GM18861 (cell line): ENCODE data around the gene MYH13.
"Not testable (repeated sequence)": the region's sequence is repeated elsewhere in the genome, so short reads cannot be mapped to it uniquely, and the experiment has no call there.

Source experiments
- ATAC-seq: cut with Tn5 transposase; IDR thresholded peaks from one replicate; pipeline ENCODE4 v1.9.1; 2021; ENCODE audit not compliant: unreplicated experiment

Gene MYH13

DNA sequence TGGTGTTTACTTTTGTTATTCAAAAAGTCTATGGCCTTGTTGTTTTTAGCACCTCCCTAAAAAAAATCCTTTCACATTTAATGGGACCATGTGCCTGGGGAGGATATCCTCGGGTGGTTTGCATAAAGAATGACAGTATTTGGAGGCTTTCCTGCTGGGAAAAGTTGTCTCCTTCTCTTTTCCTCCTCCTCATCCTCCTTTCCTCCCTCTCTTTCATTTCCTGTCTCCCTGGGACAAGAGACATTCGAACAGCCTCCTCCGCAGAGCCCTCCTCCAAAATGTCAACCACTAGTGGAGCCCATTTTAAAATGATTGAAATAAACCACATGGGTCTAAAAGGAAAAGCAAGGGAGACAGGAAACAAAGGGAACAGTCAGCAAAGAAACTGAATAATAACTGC, 67.4 kb downstream of the MYH13 start:
- ATAC-seq: no peak

DNA sequence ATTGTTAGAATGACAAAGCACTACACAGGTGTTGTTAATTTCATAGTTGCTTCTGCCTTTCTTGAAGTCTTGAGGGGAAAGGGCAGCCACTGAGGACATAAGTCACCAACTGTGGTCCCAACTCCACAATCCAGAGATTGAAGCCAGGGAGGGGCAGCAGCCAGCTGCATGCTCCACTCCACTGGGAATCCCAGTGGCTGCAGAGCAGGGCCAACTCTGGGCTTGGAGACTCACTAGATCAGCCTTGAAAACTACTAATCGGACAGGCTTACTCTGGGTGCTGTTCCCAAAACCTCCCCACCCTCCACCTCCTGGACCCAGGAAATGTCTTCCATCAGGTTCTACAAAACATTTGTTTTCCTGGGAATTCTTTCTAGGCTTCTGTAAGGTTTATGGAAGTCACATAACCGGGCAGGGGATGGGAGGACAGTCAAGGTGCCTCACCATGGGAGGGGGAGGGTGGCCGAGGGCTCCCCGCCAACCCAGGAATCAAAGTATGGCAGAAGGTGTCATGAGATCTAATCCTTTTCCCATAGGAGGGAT, 68.0 kb downstream of the MYH13 start:
- no peak for ATAC-seq

DNA sequence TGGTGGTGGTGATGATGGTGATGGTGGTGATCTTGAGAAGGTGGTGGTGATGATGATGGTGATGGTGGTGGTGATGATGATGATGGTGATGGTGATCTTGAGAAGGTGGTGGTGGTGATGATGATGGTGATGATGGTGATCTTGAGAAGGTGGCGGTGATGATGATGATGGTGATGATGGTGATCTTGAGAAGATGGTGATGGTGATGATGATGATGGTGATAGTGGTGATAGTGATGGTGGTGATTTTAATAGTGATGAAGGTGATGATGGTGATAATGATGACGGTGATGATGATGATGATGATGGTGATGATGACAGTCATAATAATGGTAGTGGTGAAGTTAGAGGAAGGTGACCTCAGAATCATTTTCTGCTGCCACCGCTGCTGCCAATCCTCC, 75.1 kb downstream of the MYH13 start:
- no peak for ATAC-seq

- ATAC-seq: no peak
These were observed 77.0 kb downstream of the MYH13 start for GRCh38 chr17:10295728-10296343.

DNA sequence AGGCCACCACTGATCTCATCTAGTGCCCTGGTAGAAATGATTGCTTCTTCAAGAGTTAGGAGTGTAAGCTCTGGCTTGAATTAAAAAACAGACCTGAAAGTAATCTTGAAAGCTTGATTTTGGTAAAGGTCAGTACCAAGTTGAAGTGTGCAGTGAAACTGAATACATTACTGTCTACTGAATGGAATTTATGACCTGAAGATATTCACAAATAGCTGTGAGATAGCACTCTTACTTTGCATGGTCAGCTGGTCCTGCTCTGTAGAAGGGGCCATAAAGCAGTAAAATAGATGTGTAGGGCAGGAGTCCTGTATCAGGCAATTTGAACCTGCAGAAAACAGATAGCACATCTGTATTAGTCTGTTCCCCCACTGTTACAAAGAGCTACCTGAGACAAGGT, 78.6 kb downstream of the MYH13 start:
- ATAC-seq: peak; percentile 49

DNA sequence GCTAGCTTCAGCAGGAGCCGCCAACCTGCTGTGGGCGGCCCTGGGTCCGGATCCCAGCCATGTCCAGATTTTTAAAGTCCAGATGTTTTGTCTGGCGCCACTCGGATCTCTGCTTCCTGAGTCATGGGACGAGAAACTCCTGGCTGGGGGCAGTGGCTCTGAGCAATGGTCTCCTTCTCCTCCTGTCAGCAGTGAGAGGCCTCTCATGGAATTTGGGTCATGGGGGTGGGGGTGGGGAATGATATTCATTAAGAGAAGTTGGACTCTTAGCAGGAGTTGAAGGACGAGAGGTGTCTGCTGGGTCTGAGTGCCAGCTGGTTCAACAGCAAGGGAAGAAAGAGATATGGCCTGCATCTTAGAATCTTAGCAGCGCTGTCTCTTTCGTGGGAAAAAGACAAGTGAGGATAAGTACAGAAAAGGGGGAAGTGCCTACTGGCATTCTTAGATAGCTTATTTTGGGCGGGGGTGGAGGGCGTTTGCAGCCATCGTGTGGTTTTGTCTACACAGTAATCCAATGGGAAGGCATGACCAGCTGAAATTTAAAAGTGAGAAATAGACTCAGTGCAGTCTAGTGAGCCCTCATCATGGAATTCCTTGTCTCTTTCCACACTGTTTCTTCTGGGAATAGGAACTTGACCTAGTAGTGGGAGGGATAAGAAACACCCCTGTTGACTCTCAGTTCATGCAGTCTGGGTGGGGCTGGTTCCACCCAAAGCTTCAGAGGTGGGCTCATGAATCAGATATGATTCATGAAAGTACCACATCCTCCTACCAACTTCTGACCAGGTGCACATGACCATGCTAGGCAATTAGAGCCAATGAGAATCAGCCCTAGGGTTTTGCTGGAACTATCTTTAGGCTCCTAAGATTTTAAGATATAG, 80.5 kb downstream of the MYH13 start:
- ATAC-seq: no peak

DNA sequence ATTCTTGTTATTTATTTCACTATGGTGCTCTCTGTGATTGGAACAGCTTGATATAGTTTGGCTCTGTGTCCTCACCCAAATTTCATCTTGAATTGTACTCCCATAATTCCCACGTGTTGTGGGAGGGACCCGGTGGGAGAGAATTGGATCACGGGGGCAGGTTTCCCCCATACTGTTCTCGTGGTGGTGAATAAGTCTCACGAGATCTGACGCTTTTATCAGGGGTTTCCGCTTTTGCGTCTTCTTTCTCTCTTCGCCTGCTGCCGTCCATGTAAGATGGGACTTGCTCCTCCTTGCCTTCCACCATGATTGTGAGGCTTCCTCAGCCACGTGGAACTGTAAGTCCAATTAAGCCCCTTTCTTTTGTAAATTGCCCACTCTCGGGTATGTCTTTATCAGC, 81.2 kb downstream of the MYH13 start:
- not testable (repeated sequence) for ATAC-seq

- no peak for ATAC-seq
These were observed 82.8 kb downstream of the MYH13 start for GRCh38 chr17:10290041-10290440.

DNA sequence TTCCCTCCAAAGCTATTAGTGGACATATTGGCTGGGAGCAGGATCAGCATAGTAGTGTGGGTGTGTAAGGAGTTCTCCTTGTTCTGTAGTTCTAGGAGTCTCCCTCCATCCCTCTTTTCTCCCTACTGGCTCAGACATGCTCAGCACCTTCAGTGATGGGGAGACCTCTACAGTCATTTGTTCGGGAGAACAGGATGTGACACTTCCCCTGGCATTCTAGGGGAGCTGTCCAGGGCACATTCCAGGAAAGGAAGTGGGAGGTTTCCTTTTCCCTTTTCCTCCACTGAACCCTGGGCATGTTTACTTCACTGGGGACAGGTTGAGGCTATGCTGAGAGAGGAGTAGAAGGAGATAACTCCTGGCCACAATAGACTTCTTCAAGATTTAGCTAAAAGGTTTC, 86.5 kb downstream of the MYH13 start:
- ATAC-seq: no peak

DNA sequence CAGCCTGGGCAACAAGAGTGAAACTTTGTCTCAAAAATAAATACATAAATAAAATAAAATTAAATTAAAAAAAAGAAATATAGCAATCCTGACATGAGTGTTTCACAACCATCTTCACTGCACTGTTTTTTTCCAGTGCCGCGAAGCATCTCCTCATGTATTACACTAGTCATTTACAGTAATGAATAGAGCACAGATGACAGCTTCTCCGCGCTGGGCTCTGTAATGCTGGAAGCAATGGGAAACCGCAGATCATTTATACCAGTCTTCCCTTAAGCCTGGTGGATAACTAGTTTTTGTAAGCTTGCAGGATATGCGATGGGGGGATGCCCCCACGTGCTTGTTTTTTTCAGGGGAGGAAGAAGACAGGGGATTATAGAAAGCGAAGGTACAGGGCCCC, 86.9 kb downstream of the MYH13 start:
- no peak for ATAC-seq

- ATAC-seq: no peak
These were observed 92.7 kb downstream of the MYH13 start for GRCh38 chr17:10280068-10280467.

DNA sequence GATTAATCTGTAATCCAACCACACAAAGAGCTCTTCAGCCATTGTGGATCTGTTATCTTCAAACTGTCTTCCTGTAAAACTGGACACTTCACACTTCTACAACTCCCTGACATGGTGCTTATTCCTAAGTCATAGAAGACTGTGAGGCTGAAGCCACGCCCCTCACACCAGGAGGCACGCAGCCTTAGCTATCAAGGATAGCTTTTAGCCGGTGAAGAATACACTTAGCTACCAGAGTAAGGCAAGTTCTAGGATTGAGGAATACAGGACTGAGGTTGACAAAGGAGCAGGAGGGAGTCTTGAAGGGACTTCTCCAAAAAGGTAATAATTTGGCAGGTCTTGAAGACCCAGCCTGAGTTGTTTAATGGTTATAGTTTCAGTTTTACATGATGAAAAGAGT, 94.6 kb downstream of the MYH13 start:
- ATAC-seq: no peak

DNA sequence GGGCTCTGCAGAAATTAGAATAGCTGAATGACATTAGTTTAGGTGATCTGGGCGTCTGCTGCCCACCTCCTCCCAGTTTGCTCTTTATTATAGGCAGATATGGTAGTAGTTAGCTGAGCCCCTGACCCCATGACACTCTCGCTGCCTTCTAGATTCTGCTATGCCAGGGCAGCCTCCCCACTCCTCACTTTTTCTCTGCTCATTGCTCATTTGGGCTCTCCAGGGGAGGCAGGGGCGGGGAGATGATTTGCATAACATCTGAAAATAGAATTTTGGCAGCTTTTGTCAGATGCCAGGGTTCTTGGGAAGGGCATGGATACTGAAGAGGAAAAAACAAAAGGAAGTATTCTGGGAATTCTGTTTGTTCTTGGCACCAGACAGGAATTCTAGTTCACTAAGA, 96.4 kb downstream of the MYH13 start:
- ATAC-seq: no peak

GRCh38 chr17:10275418-10275817, 97.4 kb downstream of the MYH13 start:
- no peak for ATAC-seq

DNA sequence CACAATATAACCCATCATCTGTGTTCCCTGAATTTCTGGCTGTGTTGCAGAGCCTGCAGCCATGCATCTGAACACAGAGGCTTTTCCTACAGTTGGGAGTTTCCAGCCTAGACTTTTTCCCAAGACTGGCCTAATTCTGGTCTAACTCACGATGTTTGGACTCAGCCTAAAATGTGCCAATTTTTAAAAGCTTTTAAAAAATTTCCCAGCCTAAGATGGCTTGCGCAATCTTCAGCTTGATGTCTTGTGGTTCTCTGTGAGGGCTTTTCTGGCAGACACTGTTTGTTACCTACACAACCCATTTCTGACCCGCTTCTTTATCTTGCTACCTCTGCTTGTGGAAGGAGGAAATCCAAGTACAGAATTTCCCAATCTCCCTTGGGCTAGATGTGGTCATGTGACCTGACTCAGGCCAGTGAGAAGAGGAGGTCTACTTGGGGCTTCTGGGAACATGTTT, 101.7 kb downstream of the MYH13 start:
- no peak for ATAC-seq

DNA sequence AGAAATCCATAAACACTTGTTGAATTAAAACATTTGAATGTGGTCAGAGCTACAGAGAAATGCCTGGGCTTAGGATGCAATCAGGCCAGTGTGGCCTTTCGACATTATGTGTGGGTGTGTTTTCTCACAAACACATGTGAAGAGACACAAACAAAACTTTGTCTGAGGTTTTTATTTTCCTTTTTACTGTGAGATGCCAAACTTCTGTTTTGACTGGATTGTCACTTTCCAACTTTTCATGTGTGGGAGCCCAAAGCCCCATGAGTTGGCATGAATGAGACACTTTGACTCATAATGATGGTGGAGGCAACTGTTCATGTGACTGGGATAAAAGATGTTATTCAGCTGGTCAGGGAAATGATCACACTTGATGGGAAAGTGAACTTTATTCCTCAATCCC, 102.5 kb downstream of the MYH13 start:
- no peak for ATAC-seq

- no peak for ATAC-seq
These were observed 104.8 kb downstream of the MYH13 start for GRCh38 chr17:10268005-10268404.

DNA sequence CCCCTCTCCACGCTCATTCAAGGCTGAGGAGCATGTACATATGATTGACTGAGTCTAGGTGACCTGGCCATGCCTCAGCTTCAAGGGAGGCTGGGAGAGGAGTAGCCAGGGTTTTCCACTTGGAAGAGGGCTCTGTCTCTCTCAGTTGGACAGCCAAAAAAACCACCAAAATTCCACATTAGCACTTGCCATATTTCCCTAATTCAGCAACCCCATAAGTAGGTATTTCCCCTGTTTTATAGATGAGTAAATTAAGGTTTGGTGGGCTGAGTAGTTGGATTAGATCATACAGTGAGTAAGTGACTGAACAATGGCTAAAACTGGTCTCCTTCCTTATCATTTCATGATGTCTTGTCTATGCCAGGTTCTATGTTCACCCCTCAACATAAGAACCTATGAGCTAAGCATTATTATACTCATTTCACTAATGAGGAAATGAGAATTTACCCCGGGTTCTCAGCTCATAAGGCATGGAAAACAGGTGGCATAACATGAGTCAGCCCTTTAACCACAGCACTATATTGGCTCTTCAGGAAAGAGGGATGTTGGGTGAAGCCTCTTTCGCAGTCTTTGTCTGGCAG, 106.4 kb downstream of the MYH13 start:
- no peak for ATAC-seq

DNA sequence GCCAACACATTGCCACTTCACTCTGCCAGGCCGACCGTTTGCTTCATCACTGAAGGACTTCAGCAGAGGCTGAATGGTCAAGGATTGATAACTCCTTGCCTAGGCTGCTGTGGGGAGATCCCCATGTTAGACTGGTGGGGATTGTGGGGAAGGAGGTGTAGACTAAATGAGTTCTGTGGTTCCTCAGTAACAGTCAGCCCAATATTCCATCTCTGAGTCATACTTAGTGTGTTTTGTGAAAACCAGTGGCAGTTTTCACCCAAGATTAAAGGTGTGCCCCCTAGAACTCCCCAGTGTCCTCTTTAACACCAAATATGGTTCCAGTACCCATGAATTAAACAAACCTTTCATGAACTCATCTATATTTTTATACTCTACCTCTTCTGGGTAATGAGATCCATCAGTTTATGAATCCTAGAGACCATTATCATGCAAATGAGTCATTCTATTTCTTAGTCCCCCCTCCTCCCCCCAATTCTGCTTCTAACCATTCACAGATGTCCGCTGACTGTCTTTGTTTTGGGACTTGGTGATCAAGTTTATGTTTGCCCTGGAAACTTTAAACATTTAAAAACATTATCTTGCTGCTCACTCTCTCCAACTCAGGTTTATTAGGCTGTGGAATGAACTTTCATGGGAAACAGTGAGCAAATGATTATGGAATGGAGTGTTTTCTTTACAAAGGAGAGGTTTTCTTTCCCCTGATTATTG, 107.6 kb downstream of the MYH13 start:
- no peak for ATAC-seq

- ATAC-seq: no peak
These were observed 108.8 kb downstream of the MYH13 start for GRCh38 chr17:10264051-10264450.

- ATAC-seq: no peak
These were observed 110.4 kb downstream of the MYH13 start for GRCh38 chr17:10262451-10262850.
